Measurements from ENCODE around the gene TPBGL. TPM values are rescaled to one million over a fixed set of nuclear protein-coding genes. Genes with fewer than 3 reads are reported as not detected.

The TPBGL gene
- total RNA-seq, 4 donors from 2014 or later: 0.22 to 0.65 TPM; not detected in 2

GRCh38 chr11:75203138-75203537 lies 37.4 kb upstream of the TPBGL start:
- no peak for TF ChIP-seq CTCF (IDR thresholded peaks at IDR 0.05; ENCODE audit: low read depth)

- no peak for TF ChIP-seq CTCF (IDR thresholded peaks at IDR 0.05; ENCODE audit: low read depth)
Observed at GRCh38 chr11:75203641-75204011, 36.9 kb upstream of the TPBGL start.

- no peak for TF ChIP-seq CTCF (IDR thresholded peaks at IDR 0.05; ENCODE audit: low read depth)
Observed at GRCh38 chr11:75204012-75204674, 36.4 kb upstream of the TPBGL start.

- no peak for TF ChIP-seq CTCF (IDR thresholded peaks at IDR 0.05; ENCODE audit: low read depth)
Observed at GRCh38 chr11:75204685-75205563, 35.6 kb upstream of the TPBGL start.

GRCh38 chr11:75205564-75206020 lies 35.0 kb upstream of the TPBGL start:
- no peak for TF ChIP-seq CTCF (IDR thresholded peaks at IDR 0.05; ENCODE audit: low read depth)

- TF ChIP-seq CTCF (IDR thresholded peaks at IDR 0.05; ENCODE audit: low read depth): no peak
Observed at GRCh38 chr11:75208446-75208845, 32.1 kb upstream of the TPBGL start.

GRCh38 chr11:75212411-75212810 lies 28.2 kb upstream of the TPBGL start:
- TF ChIP-seq CTCF (IDR thresholded peaks at IDR 0.05; ENCODE audit: low read depth): no peak

Measured in subcutaneous adipose tissue (tissue), 4 donors.